ENCODE measurements around the gene LCN10. TPM values are rescaled to one million over a fixed set of nuclear protein-coding genes. Genes with fewer than 3 reads are reported as not detected.
"Not testable (repeated sequence)": the region's sequence is repeated elsewhere in the genome, so short reads cannot be mapped to it uniquely, and the experiment has no call there.

The LCN10 gene
- polyA plus RNA-seq, 4 donors: 0.18 to 2.1 (median 0.90) TPM

- DNase-seq (ENCODE audit: low read depth in 4 of 4, low spot score in 3 of 4): not testable (repeated sequence)
Observed at GRCh38 chr9:136755302-136756133, 12.8 kb upstream of the LCN10 start.

- DNase-seq (ENCODE audit: low read depth in 4 of 4, low spot score in 3 of 4): no peak
Observed at GRCh38 chr9:136754626-136755301, 12.0 kb upstream of the LCN10 start.

- no peak for DNase-seq (ENCODE audit: low read depth in 4 of 4, low spot score in 3 of 4)
Observed at GRCh38 chr9:136754059-136754572, 11.4 kb upstream of the LCN10 start.

DNA sequence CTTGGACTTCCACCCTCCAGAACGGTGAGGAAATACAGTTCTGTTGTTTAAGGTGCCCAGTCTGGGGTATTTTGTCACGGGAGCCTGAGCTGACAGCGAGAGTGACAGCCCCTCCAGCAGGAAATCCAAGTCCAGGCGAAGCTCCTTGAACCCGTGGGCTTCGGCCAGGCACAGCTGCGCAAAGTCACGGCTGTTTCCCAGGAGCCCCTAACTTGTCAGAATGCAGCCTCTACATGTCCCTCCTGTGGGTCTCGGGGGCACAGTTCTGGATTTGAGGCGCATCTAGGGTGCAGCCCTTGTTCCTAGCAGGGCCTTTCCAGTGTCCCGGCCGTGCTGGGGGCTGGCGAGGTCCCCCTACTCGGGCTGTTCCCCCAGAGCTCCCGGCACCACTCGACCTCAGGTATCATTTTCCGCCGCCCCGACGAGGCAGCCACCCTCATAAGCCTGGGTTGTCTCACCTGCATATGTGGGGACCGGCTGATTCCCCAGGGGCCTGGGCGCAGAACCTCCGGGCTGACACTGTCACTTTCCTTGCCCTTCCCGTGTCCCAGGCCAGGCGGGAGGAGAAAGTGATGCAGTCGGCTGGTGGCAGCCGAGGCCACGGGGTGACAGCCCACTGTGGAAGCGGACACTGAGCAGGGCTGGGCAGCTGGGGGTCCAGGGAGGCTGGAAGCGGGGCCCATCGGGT lies 10.8 kb upstream of the LCN10 start:
- no peak for DNase-seq (ENCODE audit: low read depth in 4 of 4, low spot score in 3 of 4)

DNA sequence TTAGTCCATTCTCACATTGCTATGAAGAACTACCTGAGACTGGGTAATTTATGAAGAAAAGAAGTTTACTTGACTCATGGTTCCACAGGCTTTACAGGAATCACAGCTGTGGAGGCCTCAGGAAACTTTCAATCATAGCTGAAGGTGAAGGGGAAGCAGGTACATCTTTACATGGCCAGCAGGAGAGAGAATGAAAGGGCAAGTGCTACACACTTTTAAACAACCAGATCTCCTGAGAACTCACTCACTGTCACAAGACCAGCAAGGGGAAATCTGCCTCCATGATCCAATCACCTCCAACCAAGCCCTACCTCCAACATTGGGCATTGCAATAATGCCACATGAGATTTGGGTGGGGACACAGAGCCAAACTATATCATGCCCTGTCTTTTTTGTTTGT lies 9.1 kb upstream of the LCN10 start:
- DNase-seq (ENCODE audit: low read depth in 4 of 4, low spot score in 3 of 4): no peak

GRCh38 chr9:136751244-136751643 lies 8.5 kb upstream of the LCN10 start:
- no peak for DNase-seq (ENCODE audit: low read depth in 4 of 4, low spot score in 3 of 4)

GRCh38 chr9:136750526-136750925 lies 7.8 kb upstream of the LCN10 start:
- no peak for DNase-seq (ENCODE audit: low read depth in 4 of 4, low spot score in 3 of 4)

GRCh38 chr9:136748666-136749611 lies 6.2 kb upstream of the LCN10 start:
- DNase-seq (ENCODE audit: low read depth in 4 of 4, low spot score in 3 of 4): no peak

DNA sequence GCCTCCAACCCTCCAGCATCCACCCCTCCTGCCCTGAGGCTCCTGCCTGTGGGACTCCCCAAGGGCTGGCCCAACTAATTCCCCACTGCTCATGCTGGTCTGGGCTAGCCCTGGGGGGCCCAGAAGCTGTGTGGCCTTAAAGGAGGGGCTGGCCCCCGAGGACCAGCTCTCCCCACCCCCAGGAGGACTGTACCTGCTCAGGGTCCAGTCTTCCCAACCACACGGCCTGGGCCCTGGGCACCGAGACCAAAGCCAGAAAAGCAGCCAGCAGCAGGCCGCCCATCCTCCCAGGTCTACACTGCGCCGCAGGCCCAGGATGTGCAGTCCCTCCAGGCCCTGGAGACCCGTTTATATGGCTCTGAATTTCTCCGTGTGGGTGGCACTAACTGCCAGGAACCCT lies 5.5 kb upstream of the LCN10 start, which contains the start of gene LCN6:
TSS of gene LCN6 (minus strand) at position 325 of the 400 bp plus-strand sequence. CDS start at position 283, 42 bp downstream.
- no peak for DNase-seq (ENCODE audit: low read depth in 4 of 4, low spot score in 3 of 4)

DNA sequence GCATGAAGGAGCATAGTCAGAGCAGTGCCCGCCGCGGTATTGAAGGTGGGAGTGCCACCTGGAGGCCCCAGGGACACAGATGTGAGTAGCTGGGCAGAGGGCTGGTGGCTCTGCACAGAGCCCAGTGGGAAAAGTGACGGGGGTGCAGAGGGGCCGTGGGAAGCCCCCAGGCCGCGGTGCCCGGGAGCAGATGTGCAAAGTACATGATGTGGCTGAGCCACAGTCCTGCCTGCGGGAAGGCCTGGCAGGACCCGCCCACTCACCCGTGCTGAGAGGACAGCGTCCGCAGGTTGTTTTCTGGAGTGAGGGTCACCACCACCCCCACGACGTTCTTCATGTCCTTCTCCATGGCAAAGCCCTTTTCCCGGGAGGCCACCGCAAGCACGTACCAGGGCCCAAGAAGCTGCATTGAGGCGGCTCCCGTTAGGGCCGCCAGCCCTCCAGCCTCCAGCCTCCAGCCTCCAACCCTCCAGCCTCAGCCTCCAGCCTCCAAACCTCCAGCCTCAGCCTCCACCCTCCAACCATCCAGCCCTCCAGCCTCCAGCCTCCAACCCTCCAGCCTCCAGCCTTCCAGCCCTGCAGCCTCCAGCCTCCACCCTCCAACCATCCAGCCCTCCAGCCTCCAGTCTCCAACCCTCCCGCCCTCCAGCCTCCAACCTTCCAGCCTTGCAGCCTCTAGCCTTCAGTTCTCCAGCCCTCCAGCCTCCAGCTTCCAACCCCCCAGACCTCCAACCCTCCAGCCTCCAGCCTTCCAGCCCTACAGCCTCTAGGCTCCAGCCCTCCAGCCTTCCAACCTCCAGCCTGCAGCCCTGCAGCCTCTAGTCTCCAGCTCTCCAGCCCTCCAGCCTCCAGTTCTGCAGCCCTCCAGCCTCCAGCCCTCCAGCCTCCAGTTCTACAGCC lies 4.7 kb upstream of the LCN10 start:
- no peak for DNase-seq (ENCODE audit: low read depth in 4 of 4, low spot score in 3 of 4)

DNA sequence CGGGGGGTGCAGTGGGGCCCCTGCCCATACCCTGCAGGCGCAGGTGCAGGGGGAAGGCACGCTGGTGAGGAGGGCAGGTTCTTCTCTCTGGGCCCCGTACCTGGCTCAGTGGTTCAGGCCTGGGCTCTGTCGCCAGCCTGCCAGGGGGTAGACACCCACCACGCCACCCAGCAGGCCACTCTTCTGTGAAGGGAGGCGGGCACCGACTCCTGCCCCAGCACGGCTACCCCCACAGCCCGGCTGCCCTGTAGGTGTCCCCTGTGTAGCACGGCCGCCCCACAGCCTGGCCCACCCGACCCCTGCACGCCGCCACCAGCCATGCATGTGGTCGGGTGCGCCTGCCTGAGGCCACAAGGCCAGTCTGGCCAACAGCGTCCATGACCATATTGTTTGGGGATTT lies 3.9 kb upstream of the LCN10 start:
- no peak for DNase-seq (ENCODE audit: low read depth in 4 of 4, low spot score in 3 of 4)

- no peak for DNase-seq (ENCODE audit: low read depth in 4 of 4, low spot score in 3 of 4)
Observed at GRCh38 chr9:136746155-136746490, 3.4 kb upstream of the LCN10 start.

DNA sequence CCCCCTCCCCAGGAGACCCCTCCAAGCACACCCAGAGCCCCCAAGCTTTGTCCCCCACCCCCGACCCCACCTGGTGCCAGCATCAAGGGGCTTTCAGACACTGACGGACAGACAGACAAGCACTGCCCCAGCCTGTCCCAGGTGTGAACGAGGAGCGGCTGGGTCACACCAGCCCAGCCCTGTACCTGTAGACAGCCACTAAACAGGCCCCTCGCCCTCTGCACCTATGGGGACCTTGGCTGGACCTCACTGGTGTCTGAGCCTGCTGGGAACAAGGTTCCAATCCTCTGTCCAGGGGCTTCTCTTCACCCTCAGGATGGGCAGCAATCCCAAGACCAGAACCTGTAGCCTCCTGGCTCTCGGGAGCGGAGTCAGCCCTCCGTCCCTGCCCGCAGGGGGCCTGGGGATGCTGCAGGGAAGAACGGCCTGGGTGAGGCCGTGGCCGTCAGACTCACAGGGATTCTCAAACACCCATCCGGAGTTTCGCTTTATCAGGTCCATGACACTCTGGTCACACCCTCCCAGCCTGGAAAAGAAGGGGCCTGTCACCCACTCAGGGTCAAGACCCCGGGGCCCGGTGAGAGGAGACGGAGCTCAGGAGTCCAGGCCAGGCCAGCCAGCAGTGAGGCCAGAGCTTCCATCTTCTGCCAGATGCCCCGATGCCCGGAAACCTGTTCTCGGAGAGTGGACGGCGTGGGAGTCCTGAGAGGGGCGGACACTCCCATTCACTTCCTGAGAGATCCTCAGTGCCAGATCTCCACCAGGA lies 2.8 kb upstream of the LCN10 start:
- DNase-seq (ENCODE audit: low read depth in 4 of 4, low spot score in 3 of 4): no peak

GRCh38 chr9:136744773-136745172 lies 2.0 kb upstream of the LCN10 start:
- no peak for DNase-seq (ENCODE audit: low read depth in 4 of 4, low spot score in 3 of 4)

GRCh38 chr9:136743639-136744211 lies 985 bp upstream of the LCN10 start:
- no peak for DNase-seq (ENCODE audit: low read depth in 4 of 4, low spot score in 3 of 4)

- DNase-seq (ENCODE audit: low read depth in 4 of 4, low spot score in 3 of 4): no peak
Observed at GRCh38 chr9:136741883-136742571, 713 bp downstream of the LCN10 start.

All from left renal pelvis (tissue), 4 donors.